HG03460 (cell line): ENCODE results near the gene NOTCH1.

Source experiments
- ATAC-seq: cut with Tn5 transposase; IDR thresholded peaks from one replicate; pipeline ENCODE4 v1.9.1; 2021; ENCODE audit not compliant: unreplicated experiment

NOTCH1 gene

GRCh38 chr9:136470792-136471469 lies 74.9 kb downstream of the NOTCH1 start:
- no peak for ATAC-seq

GRCh38 chr9:136470356-136470755 lies 75.5 kb downstream of the NOTCH1 start:
- ATAC-seq, result no peak

- no peak for ATAC-seq
Measured at GRCh38 chr9:136467766-136468165, 78.1 kb downstream of the NOTCH1 start.

GRCh38 chr9:136466155-136466541 lies 79.7 kb downstream of the NOTCH1 start:
- ATAC-seq, result no peak

- ATAC-seq, result no peak
Measured at GRCh38 chr9:136465500-136466154, 80.2 kb downstream of the NOTCH1 start.

GRCh38 chr9:136464241-136464640 lies 81.6 kb downstream of the NOTCH1 start:
- ATAC-seq, result no peak

GRCh38 chr9:136463578-136463977 lies 82.3 kb downstream of the NOTCH1 start:
- no peak for ATAC-seq

GRCh38 chr9:136462664-136463063 lies 83.2 kb downstream of the NOTCH1 start:
- ATAC-seq, result no peak

- ATAC-seq, result no peak
Measured at GRCh38 chr9:136460772-136461325, 85.0 kb downstream of the NOTCH1 start.

GRCh38 chr9:136459425-136459824 lies 86.4 kb downstream of the NOTCH1 start:
- no peak for ATAC-seq

GRCh38 chr9:136457326-136457725 lies 88.5 kb downstream of the NOTCH1 start:
- no peak for ATAC-seq

- no peak for ATAC-seq
Measured at GRCh38 chr9:136456258-136456657, 89.6 kb downstream of the NOTCH1 start.

GRCh38 chr9:136455043-136456002 lies 90.5 kb downstream of the NOTCH1 start:
- ATAC-seq, result no peak

GRCh38 chr9:136454026-136454796 lies 91.6 kb downstream of the NOTCH1 start:
- no peak for ATAC-seq

GRCh38 chr9:136453326-136453725 lies 92.5 kb downstream of the NOTCH1 start:
- no peak for ATAC-seq

GRCh38 chr9:136451221-136451877 lies 94.5 kb downstream of the NOTCH1 start:
- ATAC-seq, result no peak

- no peak for ATAC-seq
Measured at GRCh38 chr9:136448655-136449054, 97.2 kb downstream of the NOTCH1 start.

- ATAC-seq, result no peak
Measured at GRCh38 chr9:136447173-136447778, 98.6 kb downstream of the NOTCH1 start.

- ATAC-seq, result no peak
Measured at GRCh38 chr9:136445799-136446198, 100.0 kb downstream of the NOTCH1 start.
